GM19023 (cell line): Measurements from ENCODE around the gene TM9SF2.
"Not testable (repeated sequence)": the region's sequence is repeated elsewhere in the genome, so short reads cannot be mapped to it uniquely, and the experiment has no call there.

Experiments
- ATAC-seq: cut with Tn5 transposase; IDR thresholded peaks from one replicate; pipeline ENCODE4 v1.9.1; 2021; ENCODE audit warnings: mild to moderate bottlenecking, moderate library complexity; ENCODE audit not compliant: unreplicated experiment

TM9SF2 gene, protein sequence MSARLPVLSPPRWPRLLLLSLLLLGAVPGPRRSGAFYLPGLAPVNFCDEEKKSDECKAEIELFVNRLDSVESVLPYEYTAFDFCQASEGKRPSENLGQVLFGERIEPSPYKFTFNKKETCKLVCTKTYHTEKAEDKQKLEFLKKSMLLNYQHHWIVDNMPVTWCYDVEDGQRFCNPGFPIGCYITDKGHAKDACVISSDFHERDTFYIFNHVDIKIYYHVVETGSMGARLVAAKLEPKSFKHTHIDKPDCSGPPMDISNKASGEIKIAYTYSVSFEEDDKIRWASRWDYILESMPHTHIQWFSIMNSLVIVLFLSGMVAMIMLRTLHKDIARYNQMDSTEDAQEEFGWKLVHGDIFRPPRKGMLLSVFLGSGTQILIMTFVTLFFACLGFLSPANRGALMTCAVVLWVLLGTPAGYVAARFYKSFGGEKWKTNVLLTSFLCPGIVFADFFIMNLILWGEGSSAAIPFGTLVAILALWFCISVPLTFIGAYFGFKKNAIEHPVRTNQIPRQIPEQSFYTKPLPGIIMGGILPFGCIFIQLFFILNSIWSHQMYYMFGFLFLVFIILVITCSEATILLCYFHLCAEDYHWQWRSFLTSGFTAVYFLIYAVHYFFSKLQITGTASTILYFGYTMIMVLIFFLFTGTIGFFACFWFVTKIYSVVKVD

DNA sequence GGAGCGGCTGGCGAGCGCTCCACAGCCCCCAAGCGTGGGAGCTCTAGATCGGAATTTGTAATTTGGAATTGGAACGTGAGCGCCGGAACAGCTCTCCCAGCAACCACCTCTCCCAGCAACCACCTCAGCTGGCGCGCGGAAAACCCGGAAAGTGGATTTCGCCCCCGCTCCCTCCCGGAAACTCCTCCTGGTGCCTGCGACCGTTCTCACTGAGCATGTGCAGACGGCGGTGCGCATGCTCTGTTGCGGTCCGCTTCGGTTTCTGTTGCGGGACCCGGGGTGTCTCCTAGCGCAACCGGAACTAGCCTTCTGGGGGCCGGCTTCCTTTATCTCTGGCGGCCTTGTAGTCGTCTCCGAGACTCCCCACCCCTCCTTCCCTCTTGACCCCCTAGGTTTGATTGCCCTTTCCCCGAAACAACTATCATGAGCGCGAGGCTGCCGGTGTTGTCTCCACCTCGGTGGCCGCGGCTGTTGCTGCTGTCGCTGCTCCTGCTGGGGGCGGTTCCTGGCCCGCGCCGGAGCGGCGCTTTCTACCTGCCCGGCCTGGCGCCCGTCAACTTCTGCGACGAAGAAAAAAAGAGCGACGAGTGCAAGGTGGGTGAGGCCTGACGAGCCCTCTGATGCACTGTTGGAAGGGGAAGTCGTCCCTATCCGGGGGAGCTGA, at the start of gene TM9SF2:
Gene TM9SF2 (plus strand): TSS at position 289 of the 664 bp plus-strand sequence. CDS start 135 bp downstream, at position 424.
- ATAC-seq: peak; percentile 63

DNA sequence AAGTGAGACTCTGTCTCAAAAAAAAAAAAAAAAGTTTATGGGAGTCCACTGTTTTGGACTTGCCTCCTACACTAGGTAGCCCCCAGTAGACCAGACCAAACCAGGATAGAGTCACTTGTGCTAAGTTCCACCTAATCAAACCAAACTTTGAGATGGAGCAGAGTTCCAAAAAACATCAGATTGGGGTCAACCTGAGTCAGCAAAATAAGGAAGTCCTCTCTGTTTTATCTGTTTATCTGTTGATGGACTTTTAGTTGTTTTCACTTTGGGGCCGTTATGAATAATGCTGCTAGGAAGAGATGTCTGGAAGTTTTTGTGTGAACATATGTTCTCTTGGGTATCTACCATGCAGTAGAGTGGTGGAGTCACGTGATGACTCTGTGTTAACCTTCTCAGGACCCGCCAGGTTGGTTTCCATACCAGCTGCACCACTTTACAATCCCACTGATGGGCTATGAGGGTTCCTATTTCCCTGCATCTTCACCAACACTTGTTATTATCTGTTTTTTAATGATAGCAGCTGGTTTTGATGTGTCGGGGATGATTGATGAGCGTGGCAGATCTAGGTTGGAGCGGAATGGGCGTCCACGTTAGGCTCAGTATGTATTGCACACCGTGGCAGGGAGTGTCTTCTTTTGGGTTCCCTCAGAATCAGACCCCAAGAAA, 46.6 kb upstream of the TM9SF2 start:
- ATAC-seq: no peak

DNA sequence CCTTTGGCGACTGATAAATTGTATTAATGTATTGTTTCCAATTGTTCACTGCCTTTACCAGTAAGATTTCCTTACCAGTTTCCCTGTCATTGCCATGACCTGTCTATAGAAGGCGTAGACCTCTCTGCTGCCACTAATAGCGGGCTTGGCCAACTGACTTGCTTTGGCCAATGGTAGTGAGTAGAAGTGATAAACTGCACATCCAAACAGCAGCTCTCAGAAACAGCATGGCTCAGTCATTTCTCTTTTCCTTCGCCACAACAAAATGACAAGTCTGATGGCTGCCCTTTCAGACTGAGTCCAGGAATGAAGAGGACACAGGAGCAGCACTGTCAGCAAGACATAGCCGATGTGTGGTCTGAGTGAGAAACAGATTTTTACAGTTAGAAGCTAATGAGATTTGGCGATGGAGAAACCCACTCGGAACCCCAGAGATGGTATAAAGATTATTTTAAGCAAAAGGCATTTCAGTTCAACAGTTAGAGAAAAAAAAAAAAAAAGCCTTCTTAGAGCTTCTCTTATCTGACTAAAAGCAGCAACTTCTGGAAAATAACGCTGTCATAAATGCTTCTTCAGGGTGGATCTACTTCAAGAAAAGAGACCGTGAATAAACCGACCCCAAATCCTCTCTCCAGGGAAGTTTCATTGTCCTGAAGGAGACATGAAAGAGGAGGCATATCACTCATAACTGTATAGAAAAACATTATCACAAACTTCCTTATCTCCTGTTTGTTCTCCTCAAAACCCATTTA, 42.0 kb upstream of the TM9SF2 start:
- no peak for ATAC-seq

DNA sequence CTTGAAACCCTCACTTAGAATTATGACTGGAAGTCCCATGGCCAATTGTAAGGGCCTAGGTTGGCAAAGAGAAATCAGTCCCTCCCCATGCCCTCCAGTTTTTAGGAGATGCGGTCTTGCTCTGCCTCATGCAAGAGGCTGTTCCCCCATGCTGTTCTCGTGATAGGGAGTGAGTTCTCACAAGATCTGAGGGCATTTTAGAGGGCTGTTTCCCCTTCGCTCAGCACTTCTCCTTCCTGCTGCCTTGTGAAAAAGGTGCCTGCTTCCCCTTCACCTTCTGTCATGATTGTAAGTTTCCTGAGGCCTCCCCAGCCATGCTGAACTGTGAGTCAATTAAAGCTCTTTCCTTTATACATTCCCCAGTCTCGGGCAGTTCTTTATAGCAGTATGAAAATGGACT, 40.5 kb upstream of the TM9SF2 start:
- ATAC-seq: not testable (repeated sequence)

DNA sequence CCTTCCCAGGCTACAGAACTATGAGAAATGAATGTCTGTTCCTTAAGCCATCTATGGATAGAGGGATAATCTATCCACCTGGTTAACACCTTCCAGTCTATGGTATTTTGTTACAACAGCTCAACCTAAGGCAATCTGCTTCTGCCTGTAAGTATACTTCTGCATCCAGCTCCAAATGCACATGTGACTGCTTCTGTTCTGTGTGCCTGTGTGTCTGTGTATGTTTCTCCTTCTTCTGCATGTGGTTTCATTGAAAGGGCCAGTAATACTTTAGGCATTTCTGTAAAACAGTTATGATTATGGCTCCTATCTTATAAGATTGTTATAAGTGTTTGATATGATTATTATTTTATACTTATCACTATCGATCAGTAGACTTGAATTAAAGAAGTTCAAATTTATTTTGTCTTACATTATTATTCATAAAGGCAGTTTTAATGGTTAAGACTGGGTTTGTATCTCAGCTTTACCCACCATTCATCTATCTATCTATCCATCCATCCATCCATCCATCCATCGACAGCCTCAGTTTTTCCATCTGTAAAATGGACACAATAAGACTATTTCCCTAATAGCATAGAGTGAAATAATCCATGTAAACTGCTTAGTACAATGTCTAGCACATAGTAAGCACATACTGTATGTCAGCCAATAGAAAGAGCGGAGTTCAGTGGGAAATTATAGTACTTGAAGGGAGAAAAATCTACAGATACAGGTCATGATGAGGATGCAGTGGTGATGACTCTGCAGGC, 37.5 kb upstream of the TM9SF2 start:
- ATAC-seq: no peak

DNA sequence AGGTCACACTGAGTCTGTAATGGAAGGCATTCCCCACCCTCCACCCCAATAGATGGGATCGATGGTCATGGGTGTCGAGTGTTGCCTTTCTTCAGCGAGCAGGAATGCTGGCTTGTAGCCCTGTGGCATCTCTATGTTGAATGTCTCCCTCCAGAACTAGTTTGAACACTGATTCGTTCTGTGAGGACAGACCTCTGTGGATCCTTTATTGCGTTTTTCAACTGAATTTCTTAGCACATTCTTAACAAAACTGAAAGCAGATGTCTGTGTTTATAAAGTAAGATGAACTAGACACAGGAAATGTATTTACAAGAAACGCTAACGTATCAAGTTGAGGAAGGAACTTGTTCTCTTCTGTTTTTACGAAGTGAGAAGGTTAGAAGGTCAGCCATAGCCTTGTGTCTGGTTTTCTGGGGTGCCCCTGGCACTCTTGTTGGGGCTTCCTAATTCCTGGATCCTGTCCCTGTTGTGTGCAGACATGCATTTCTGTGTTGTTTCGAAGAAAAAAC, 36.8 kb upstream of the TM9SF2 start:
- no peak for ATAC-seq

DNA sequence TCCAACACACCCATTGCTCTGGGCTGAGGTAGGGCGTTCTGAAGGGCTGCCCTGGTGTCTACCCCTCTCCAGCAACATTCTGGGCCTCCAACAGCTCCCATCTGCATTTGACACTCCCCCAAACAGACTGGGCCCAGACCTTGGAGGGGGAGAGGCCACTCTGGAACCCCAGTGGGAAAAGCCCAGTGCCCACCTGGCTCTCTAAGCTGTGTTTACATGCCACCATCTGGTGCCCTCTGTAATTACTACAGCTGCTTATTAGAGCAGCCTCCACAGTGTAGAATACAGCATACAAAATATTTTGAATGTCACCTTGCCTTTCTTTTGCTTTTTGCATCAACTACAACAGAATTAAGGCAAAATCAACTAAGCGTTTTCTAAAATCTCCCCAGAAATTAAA, 35.8 kb upstream of the TM9SF2 start:
- no peak for ATAC-seq

DNA sequence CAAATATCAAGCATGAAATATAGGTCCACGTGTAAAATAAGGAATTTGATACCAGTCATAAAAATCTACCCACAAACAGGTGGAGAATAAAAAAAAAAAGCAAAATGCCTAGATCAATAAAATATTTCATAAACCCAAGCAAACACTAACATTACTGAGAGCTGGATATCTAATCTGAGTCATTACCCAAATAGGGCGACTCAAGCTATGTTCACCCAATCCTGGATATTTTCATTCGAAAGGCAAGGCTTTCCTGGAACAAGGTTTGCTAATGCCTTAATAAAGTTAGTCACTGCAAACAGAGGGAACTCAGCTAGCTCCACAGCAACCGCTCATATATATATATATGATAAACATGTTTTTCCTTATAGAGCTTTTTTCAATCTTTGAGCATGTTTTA, 33.5 kb upstream of the TM9SF2 start:
- ATAC-seq: no peak

DNA sequence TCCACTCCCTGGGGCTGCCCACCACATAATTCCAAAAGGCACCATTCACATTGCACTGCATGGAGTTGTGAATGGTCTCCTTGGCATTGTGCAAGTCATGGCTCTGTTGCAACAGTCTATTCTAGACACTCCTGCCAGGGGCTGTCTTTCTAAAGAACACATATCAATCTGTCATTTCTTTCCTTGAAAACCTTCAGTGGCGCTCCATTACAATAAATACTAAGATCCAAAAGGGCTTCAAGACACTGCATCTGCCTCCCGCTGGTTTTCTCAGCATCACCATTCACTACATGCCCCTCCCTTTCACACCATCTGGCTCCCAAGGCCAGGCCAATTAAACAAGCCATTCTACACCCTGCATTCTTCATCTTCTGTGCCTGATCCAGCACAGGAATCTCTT, 32.2 kb upstream of the TM9SF2 start:
- ATAC-seq: no peak

DNA sequence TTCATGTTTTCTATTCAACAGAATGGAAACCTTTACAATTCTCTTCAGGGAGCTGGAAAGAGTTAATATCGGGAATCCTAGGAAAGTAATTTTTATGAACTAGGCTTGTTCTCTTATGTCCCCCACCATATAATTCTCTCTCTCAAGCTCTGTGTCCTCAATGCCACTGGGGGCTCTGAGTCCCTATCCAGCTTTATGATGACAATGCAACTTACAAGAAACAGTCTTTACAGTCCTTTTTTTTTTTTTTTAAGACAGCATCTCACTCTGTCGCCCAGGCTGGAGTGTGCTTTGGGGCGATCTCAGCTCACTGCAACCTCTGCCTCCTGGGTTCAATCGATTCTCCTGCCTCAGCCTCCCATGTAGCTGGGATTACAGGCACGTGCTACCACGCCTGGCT, 31.2 kb upstream of the TM9SF2 start:
- no peak for ATAC-seq

DNA sequence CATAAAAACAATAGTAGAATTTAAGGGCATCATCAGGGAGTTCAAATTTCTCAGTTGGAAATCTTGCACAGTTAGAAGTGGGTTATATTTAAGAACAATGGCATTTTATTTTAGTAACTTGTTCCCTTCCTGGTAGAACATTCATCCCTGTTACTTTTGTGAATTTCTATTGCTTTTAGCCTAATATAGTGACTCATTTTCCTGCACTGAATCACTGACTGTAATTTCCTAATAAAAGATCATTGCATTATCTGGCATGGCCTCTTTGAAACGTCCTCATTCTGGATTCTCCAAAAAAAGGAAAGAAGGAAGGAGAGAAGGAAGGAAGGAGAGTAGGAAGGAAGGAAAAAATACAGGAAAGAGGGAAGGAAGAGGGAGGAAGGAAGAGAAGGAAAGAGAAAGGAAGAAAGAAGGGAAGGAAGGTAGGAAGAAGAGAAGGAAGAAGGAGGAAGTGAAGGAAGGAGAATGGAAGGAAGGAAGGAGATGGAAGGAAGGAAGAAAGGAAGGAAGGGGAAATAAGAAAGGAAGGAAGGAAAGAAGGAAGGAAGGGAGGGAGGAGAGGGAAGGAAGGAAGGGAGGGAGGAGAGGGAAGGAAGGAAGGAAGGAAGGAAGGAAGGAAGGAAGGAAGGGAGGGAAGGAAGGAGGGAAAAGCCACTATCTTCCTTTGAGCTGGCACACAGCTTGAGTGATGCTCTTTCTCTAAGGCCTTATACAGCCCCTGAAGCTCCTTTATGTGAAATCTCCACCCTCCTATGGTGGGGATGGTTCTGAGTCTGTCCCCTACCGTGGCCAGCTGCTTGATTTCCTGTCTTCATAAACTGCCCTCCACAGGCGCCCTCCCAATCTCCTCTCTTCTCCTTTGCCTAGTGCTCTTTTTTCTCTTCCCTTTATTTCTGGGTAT, 29.8 kb upstream of the TM9SF2 start:
- no peak for ATAC-seq

DNA sequence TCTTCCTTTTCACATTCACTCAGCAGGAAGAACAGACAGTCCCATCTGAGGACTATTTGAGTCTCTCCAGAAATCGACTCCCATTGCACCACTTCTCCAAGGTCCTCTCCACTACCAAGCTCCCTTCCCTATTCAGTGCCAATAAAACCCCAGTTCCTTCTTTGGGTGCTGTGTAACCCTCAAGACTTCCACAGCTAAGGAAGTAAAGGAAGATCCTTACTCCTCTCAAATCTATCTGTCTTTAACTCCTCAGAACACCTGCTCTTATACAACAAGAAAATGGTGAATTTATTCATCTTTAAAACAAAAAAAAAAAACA, 29.2 kb upstream of the TM9SF2 start:
- ATAC-seq: no peak

DNA sequence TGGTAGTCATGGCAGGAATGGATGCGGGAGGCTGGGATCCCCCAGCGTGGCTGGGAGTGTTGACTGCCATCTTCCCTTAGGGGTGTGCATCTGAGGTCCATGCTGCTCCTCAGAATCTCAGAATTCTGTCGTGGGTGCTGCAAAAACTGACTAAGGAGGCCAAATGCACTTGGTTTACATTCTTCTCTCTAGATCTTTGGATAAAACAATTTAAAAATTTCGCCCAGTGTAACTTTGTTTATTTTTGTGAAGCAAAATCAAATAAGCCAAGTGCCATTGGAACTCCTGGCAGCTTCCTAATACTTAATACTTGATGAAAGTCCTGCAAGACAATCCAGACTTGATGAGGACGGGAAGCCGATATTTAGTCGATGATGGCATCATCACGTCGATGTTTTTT, 27.8 kb upstream of the TM9SF2 start:
- ATAC-seq: no peak

DNA sequence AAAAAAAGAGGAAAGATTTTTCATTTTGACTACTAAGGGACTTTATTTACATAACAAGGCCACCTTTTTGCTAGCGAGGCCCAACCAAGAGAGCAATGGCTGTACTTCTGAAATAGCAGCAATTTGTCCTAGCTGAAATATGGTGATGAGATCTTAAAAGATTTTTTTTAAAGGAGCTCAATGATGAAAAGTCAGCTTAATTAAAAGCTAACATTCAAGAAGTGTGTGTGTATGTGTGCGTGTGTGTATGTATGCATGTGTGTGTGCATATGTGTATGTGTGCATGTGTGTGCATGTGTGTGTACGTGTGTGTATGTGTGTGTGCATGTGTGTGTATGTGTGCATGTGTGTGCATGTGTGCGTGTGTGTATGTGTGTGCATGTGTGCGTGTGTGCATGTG, 24.6 kb upstream of the TM9SF2 start:
- no peak for ATAC-seq

DNA sequence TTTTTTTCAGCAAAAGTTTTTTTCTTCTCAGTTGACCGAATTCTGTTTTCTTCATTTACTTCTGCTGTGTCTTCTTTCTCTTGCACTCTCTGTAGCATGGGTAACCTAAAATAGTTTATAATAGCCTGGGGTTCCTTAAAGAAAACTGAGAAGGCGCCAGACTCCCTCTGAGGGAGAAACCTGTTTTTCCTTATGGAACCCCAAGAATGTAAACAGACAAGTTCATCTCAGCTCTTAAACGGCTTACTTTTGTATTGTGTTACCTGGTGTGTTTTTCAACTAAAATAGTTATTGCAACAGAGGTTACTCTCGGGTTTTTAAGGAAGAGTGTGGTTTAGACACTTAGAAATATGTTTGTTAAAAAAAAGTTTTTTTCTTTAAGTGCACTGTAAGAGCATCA, 23.8 kb upstream of the TM9SF2 start:
- no peak for ATAC-seq

DNA sequence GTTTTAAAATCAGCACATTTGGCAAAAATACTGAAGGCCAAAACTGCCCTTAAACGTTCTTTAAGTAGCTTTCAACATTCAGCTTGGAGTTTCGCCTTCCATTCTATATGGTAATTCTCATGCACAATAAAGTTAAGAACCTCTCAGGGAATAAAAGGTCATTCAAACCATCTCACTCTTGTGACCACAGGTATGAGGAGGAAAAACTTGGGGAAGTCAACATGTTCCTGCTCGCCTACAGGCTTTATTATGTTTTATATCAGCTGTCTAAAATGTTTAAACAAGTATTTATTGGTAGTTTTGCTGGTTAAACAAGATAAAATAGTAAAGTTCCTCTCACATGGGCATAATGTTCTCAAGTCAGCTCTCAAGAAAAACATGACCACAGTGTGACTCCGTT, 19.9 kb upstream of the TM9SF2 start:
- no peak for ATAC-seq

DNA sequence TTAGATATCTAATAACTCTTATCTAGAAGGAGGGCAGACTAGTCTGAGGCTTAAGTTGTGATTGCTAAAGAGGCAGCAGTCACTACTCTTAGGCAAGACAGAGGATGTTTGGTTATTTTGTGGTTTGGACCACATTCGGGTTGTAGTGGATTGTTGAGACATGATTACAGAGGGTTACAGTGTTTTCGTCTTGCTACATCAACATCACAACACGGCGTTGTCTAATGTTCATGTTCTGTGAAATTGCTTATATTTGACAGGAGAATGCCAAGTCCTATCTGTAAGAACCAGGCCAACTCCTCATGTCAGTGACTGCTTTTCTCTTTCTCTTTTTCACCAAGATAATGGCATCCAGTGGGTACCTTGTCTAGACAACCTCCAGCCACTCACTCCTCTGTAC, 16.8 kb upstream of the TM9SF2 start:
- no peak for ATAC-seq

DNA sequence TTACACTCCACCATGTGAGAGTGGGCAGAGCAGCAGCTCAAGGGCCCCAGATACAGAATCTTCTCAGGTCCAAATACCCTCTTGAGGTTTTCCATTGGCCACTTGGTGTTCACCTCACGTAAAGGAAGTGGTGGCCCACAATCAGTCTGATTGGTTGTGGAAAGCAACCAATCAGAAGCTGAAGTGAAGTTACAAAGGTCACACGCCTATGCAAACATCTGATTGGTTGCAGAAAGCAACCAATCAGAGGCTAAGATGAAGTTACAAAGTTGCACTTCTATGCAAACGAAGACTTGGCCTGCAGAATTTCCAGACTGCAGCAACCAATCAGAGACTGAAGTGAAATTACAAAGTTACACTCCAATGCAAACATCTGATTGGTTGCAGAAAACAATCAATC, 14.3 kb upstream of the TM9SF2 start:
- no peak for ATAC-seq

DNA sequence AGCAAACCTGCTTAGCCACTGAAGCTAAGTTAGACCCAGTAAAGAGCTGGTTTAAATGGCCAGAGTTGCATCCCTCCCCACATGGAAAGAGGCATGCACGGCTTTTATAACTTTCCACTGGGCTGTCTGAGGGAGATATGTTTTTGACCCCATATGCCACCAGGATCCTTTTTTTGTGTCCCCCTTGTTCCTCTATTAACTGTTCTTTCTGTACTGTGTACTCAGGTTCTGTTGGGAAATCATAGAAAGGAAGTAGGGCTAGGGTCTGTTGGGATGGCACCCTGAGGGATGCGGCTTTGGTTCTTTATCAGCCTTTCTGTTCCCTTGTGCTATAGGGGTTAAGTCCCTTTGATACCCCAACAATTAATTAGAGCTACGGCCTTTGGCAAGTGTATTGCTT, 12.2 kb upstream of the TM9SF2 start:
- no peak for ATAC-seq
